Keratinocyte (primary cell): Measurements from ENCODE around the gene APBB1IP.

Source experiments
- EZH2 ChIP-seq: IDR thresholded peaks from one replicate; pipeline ENCODE4 v1.6.1; 2012; ENCODE audit warnings: inconsistent platforms, mild to moderate bottlenecking, low read length, moderate library complexity
- TF ChIP-seq, protein P1 (sequence below), 3 experiments: IDR thresholded peaks in 1 of 3; conservative IDR thresholded peaks in 1 of 3; optimal IDR thresholded peaks in 1 of 3; 2 replicates in 2 of 3; 3 replicates in 1 of 3; pipeline versions ENCODE3 to v1.5.1; 2011; ENCODE audit warnings: low read length in 3 of 3, mild to moderate bottlenecking in 3 of 3, moderate library complexity in 2 of 3, control low read depth in 1 of 3, inconsistent platforms in 1 of 3; ENCODE audit not compliant: insufficient read depth in 2 of 3; ENCODE audit errors: extremely low read depth in 1 of 3

- TF ChIP-seq, protein P1, sequence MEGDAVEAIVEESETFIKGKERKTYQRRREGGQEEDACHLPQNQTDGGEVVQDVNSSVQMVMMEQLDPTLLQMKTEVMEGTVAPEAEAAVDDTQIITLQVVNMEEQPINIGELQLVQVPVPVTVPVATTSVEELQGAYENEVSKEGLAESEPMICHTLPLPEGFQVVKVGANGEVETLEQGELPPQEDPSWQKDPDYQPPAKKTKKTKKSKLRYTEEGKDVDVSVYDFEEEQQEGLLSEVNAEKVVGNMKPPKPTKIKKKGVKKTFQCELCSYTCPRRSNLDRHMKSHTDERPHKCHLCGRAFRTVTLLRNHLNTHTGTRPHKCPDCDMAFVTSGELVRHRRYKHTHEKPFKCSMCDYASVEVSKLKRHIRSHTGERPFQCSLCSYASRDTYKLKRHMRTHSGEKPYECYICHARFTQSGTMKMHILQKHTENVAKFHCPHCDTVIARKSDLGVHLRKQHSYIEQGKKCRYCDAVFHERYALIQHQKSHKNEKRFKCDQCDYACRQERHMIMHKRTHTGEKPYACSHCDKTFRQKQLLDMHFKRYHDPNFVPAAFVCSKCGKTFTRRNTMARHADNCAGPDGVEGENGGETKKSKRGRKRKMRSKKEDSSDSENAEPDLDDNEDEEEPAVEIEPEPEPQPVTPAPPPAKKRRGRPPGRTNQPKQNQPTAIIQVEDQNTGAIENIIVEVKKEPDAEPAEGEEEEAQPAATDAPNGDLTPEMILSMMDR (optimal IDR thresholded peaks at IDR 0.05 in 1 of 3, IDR thresholded peaks at IDR 0.05 in 1 of 3, conservative IDR thresholded peaks at IDR 0.05 in 1 of 3; ENCODE audit: extremely low read depth in 1 of 3, insufficient read depth in 2 of 3, low read length in 3 of 3): no peak
- TF ChIP-seq EZH2: no peak
These were observed 25.8 kb downstream of the APBB1IP start for GRCh38 chr10:26463986-26464385.
